ENCODE measurements around the gene DOK6.

The DOK6 gene

DNA sequence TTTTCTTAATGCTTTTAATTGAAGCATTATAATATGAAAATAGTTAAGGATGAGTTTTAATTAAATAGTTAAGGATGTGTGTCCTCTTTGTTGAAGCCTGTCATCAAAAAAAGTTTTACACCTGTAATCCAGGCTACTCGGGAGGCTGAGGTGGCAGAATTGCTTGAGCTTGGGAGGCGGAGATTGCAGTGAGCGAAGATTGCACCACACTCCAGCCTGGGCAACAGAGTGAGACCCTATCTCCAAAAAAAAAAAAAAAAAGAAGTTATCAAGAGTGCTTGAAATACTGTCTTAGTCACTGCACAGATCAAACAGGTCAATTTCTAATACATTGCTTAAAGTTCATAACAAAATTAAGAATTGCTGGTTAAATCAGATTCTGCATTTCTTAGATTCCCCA, 353.4 kb downstream of the DOK6 start:
- no peak for DNase-seq (ENCODE audit: low spot score)

GRCh38 chr18:69755041-69755440, 354.4 kb downstream of the DOK6 start:
- no peak for DNase-seq (ENCODE audit: low spot score)

- no peak for DNase-seq (ENCODE audit: low spot score)
Measured at GRCh38 chr18:69755856-69756496, 355.3 kb downstream of the DOK6 start.

DNA sequence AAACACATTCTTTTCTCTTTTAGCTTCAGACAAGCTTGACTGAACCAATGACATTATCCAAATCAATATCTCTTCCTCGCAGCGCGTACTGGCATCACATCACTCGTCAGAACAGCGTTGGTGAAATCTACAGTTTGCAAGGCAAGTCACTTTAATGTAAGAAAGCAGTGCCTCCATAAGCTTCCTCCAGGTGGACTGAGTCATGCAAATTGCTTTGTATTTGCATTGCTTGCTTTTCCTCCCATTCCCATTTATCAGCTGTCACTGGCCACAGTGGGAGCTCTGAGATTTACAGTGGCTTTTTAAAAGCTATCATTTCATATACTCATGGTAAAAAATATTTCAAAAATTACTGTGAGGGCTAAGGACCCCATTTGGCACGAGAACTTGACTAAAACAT, 357.0 kb downstream of the DOK6 start:
- DNase-seq (ENCODE audit: low spot score) = no peak

DNA sequence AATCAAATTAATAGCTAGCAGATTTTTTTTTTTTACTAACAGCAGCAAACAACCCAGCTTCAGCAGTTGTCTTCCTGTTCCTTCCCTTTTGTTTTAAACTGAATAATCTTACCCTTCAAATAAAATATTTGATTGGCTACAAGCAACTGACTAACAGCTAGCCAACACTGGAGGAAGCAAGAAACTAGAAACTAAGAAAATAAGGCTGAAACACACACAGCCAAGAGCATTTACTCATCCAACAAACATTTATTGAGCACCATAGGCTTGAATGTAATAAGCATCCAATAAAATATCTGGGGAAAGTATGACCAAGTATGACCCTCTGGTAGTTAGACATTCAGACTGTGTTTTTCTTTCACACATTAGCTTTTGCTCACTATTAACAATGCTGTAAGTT, 357.8 kb downstream of the DOK6 start:
- DNase-seq (ENCODE audit: low spot score) = no peak

DNA sequence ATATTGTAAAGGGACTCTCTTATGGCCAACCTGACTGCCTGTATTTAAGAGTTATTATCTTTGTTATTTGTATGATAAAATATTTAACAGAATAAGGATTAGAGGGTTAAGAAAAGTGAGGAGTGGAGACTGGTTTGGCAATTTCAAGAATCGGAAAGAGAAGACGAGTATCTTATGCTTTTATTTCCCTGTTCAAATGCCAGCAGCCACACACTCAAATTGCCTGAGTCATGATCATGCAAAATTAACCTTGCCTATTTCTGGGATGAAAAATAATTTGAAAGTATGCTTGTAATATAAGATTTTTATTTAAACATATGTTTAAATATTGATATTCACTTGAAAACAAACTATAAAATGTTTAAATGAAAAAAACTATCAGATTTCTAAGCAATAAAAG, 358.4 kb downstream of the DOK6 start:
- DNase-seq (ENCODE audit: low spot score) = no peak

DNA sequence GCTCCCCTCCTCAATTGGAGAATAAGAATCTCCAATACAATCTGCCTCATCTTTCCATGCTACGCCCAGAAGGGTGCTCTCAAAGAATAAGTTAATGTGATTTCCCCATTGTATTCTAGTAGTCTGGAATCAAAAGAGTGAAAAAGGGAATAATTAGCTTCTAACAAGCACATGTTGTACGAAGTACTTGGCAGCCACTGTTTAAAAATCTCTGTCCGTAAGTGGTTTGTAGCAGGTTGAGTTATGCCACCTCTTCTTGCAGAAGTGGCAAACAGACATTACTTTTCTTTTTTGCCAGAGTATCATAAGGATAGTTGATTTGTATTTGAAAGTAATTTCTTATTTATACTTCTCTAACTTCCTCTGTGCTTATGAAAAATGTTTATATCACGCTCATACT, 362.3 kb downstream of the DOK6 start:
- no peak for DNase-seq (ENCODE audit: low spot score)

GRCh38 chr18:69763821-69764220, 363.1 kb downstream of the DOK6 start:
- DNase-seq (ENCODE audit: low spot score) = no peak

GRCh38 chr18:69770238-69770637, 369.6 kb downstream of the DOK6 start:
- DNase-seq (ENCODE audit: low spot score) = no peak

GRCh38 chr18:69774831-69775230, 374.1 kb downstream of the DOK6 start:
- DNase-seq (ENCODE audit: low spot score) = no peak

DNA sequence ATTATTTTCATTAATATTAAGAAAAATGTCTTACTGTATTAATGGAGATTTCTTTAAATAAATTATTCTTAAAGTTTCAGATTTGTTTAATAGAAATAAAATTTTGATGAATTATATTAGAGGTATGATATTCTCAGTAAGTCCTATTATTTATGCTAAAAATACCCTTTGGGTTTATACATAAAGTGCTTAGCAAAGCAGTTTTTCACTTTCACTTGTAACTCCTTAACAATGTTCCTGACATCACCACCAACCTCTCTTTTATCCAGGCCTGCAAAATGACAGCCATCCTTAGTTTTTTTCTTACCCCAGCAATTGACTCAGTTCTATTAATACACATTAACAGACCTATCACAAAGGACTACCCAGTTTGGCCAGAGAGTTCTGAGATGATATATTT, 376.6 kb downstream of the DOK6 start:
- DNase-seq (ENCODE audit: low spot score) = no peak

DNA sequence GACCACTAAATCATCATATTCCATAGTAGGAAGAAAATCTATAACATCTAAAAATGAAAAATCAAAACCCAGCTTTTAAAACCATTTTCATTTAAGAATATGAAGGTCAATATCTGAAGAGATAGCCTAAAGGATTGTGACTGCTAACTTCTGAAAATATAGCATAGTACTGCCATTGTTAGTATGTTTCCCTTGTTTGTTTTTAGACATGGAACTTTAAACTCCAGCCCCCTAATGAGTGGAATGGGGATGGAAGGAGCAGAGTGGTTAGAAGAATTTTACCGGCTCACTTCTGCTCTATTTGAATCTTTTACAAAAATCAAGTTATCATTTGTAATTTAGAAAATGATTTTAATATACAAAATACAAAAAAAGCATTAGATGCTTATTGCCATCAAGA, 378.0 kb downstream of the DOK6 start:
- no peak for DNase-seq (ENCODE audit: low spot score)

- DNase-seq (ENCODE audit: low spot score) = no peak
Measured at GRCh38 chr18:69780851-69781250, 380.2 kb downstream of the DOK6 start.

- DNase-seq (ENCODE audit: low spot score) = no peak
Measured at GRCh38 chr18:69784815-69785214, 384.1 kb downstream of the DOK6 start.

DNA sequence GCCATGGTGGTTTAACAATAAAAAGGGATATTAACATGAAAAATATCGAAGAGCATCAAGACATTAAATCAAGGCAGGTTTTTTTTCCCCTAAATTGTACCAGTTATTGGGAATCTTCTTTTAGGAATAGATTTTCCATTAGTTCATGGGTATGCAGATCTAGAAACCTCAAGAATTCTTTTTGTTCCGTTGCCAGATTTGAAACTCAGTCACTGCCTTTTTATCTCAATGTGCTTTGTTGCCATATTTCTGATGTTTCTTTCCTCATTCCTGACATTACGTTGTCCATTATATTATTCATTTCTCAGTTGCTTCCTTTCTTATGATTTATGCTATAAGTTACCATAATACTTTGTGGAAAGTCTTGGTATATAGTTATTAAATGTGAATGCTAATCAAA, 384.8 kb downstream of the DOK6 start:
- no peak for DNase-seq (ENCODE audit: low spot score)

DNA sequence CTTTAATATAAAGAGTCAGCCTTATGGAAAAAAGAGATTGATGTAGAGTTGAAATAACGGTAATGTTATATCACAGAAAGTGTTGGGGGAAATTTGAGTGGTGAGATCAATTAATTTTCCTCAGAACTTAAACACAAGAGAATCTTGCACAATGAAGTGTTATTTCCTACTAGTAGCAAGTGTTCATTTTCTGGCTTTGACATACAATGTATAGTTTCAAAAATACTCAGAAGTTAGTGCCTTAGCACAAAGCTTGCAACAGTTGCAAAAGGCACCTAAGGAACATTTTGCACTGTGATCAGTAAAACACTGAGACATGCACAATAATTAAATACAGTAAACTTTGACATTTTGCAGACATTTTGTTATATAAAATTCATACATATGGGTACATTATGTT, 385.7 kb downstream of the DOK6 start:
- DNase-seq (ENCODE audit: low spot score) = no peak

GRCh38 chr18:69787825-69788547, 387.3 kb downstream of the DOK6 start:
- DNase-seq (ENCODE audit: low spot score) = no peak

DNA sequence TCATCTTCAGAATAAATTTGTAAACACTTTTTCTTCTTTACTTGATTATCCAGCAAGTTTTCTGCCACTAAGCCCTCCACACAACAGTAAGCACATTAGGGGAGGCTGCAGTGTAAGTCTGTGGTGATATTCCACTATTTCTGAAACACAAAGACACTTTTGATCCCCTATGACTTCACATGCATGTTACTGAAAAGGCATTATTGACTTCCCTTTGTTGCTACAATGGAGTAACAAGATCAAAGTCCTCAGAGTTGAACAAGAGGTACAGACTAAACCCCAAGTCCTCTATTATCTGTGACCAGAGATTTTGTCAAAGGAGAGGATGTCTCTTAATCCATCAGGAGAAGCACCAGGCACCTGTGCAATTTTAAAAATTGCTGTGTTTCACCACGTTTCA, 389.1 kb downstream of the DOK6 start:
- DNase-seq (ENCODE audit: low spot score) = no peak

DNA sequence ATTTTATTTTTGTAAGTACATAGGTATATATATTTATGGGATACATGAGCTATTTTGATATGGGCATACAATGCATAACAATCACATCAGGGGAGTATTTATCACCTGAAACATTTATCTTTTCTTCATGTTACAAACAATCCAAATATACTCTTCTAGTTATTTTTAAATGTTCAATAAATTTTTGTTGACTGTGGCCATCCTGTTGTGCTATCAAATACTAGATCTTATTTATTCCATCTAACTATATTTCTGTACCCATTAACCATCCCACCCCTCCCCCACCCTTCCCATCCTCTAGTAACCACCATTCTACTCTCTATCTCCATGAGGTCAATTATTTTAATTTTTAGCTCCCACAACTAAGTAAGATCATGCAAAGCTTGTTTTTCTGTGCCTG, 390.0 kb downstream of the DOK6 start:
- DNase-seq (ENCODE audit: low spot score) = no peak

GRCh38 chr18:69795791-69796190, 395.1 kb downstream of the DOK6 start:
- DNase-seq (ENCODE audit: low spot score) = no peak

DNA sequence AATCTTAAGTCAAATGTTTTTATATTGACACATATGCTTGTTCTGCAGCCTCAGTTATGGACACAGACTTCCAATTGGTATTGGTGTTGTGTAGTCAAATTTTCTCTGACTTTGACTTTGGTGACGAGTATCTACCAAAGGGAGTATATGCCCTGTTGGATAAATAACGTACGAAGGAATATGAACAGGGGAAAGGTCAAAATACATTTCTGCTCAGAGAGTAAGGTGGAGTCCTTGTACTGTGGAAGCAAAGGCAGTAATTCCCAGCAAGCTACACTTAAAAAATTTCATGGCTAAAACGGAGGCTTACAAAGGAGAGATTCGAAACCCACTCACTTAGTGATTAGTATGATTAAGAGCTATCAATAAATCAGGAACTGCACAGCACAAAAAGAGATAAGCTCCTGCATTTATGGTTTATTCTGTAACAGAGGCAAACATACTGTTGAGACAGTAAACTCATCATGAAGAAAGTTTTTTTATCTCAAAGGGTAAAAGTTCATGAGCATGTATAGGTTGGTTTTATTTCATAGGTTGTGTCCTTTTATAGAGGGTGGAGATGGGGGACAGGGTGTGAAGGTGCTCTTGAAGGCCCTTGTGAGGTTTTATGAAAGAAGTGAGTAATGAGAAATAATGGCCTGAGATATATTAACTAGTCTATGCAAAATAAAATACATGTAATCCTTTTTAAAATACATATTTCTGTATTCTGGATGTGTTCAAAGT, 404.3 kb downstream of the DOK6 start:
- DNase-seq (ENCODE audit: low spot score) = no peak

DNA sequence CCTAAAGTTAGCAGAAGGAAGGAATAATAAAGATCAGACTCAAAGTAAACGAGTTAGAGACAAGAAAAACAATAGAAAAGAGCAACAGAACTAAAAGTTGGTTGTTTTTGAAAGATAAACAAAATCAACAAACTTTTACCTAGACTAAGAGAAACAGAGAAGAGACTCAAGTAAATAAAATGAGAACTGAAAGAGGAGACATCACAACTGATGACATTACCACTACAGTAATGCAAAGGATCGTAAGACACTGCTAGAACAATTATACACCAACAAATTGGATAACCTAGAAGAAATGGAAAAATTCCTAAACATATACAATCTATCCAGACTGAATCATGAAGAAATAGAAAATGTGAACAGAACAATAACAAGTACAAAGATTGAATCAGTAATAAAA, 407.7 kb downstream of the DOK6 start:
- no peak for DNase-seq (ENCODE audit: low spot score)

DNA sequence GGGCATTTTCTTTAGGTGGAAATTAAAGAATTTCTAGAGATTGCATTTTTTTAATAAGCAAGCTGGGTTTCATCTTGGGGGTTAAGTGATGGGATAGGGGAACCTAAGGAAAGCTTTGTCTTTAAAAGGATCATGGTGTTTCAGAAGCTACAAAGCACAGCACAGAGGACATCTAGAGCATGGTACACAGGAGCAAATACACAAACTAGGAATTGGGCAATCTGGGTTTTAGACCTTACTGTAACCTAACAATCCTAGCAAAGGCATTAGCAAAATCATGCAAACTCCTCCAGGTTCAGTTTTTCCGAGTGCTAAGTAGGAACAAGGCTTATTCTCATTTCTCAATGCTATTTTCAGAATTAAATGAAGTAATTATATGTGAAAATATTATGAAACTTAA, 412.9 kb downstream of the DOK6 start:
- DNase-seq (ENCODE audit: low spot score) = no peak

All from germinal center (tissue), 1 donor.